ENCODE results near the gene JAZF1.

Gene JAZF1

GRCh38 chr7:27967639-27968038 is 213.0 kb downstream of the JAZF1 start:
- no peak for DNase-seq (ENCODE audit: low read depth in 2 of 2)

DNA sequence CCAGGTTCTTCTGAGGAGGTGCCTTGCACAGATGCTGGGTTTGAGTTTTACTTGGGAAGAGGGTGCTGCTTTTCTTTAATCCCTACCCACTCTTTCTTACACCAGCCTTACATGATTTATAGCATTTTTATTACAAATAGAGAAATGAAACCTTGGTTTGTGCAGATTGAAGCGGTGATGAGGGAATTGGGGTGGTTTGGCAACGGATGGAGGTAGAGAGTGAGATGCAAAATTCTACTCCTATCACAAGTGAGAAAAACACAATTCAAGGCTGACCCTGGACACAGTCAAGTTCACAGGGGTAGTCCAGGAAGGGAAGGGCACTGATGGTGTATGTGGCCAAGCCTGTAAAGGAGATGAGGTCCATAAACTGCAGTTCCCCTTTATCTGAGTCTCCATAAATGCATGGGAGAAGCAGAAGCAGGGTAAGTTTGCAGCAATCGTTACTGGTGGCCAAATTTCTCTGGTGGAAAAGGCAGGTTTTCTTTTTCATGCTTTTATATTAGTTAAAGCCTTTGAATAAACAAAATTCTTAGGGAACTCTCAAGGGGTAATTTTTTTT is 214.3 kb downstream of the JAZF1 start:
- DNase-seq (ENCODE audit: low read depth in 2 of 2), result no peak

DNA sequence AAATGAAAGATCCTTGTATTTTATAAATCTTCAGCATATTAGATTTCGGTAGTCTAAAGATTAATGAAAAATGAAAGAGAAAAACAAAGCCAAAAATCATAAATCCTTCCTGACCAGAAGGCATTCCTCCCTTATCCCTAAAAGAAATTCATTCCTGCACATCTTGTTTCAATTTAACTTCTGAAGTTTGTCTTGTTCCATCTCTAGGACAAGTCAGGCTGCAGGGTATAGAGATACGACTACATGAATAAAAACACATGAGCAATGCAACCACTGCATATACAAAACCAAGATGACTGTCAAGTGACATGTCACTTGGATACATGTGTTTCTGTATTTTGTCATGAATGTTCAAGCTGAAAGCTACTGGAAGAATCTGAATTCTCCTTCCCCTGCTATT is 214.9 kb downstream of the JAZF1 start:
- no peak for DNase-seq (ENCODE audit: low read depth in 2 of 2)

DNA sequence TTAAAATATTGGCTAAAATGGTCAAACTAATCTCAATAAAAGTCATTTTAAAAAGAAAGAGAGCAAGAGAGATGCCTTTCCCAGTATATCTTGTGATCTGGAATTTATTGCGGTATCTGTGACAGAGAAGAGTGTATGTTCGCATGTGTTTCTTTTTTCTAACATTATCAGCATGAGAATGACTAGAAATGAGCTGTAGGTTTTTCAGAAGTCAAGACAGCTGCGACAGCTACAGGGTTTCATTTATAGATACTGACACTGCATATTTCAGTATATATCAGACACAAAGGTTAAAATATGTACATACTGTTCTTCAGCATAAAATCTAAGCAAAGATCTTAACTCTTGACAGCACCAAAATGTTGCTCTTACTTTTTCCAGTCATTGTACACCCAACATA is 215.8 kb downstream of the JAZF1 start:
- no peak for DNase-seq (ENCODE audit: low read depth in 2 of 2)

GRCh38 chr7:27963056-27963455 is 217.5 kb downstream of the JAZF1 start:
- DNase-seq (ENCODE audit: low read depth in 2 of 2), result no peak

DNA sequence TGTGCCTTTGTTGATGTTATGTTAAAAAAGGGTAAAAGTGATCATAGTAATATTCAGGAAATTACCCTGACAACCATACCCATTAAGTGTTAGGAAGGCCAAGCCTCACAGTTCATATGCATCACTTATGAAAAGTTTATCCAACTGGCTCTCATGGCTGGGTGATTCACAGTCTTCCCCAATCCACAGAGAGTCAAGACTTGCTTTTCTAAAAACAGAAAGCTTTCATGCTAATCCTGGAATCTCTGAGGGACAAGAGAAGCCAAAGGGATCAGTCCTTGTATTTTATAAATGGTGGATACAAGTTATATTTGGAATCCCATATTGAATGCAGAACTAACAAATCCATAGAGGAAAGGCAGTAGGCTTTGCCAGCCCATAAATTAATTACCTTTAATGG is 218.3 kb downstream of the JAZF1 start:
- no peak for DNase-seq (ENCODE audit: low read depth in 2 of 2)

DNA sequence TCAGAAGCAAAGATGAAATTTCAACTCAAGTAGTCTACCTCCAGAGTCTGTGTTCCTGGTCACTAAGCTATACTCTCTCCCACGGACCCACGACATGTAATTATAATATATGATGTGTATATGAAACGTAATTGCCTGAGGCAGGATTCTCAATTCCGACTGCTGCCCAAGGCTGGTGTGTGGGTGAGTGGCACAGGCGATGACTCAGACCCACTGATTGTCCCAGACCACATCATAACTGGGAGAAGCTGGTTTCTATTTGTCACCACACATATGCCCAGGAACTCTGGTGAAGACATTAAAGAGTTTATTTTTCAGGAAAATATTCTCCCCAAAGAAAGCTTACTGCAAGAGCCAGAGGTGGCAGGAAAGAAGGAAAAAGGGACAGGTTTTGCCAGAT is 219.3 kb downstream of the JAZF1 start:
- DNase-seq (ENCODE audit: low read depth in 2 of 2), result no peak

DNA sequence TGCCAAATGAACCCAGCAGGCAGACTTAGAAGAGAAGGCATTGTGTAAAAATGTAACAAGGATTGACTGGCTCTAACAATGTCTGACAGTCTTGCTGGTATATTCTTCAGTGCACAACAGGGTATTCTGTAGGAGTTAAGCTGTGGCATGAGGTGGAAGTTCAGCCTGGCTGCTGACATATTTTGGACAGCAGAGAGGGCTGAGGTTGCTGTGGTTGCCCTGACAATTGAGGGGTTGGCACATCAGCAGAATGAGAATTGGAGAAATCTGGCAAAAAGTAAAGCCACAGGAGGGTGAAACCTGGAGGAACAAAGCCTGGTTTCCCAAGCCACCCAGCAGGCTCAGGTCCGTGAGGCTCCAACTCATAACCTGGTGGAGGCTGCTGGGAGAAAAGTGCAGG is 220.2 kb downstream of the JAZF1 start:
- no peak for DNase-seq (ENCODE audit: low read depth in 2 of 2)

GRCh38 chr7:27958933-27959548 is 221.6 kb downstream of the JAZF1 start:
- no peak for DNase-seq (ENCODE audit: low read depth in 2 of 2)

DNA sequence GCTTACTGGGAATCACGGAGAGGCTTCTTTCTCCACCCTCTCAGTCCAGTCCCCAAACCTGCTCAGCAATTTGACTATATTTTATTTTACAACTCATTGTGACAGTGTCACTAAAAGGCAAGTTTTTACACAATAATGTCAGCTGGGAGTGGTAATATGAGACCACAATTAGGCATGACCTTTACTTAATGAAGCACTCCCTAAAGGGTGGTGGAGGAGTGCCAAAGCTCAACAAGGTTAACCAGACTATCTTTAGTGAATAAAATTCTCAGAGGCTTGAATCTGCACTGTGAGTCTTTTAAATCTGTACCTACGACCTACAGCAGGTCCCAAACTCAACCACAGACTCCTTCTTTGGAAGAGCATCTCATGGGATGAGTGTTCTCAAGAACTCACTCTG is 225.0 kb downstream of the JAZF1 start:
- DNase-seq (ENCODE audit: low read depth in 2 of 2), result no peak

- DNase-seq (ENCODE audit: low read depth in 2 of 2), result no peak
These were observed 225.6 kb downstream of the JAZF1 start for GRCh38 chr7:27955011-27955410.

DNA sequence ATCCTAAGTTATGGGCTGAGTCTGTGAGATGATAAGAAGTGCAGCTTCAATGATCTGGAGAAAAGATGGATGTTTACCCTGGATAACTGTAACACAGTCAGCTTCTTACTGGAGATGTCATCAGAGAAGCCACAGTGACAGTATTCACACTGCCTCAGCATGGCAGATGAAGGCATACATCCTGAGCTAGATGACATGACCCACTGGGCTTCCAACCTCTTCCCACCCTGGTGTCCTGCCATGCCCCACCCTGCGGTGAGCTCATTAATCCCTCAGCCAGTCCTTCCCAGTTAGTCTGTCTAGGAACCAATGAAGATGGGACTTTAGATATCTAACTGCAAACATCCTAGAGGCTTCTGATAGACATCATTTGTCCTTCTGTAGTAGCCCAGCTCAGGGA is 226.8 kb downstream of the JAZF1 start:
- DNase-seq (ENCODE audit: low read depth in 2 of 2), result no peak

- DNase-seq (ENCODE audit: low read depth in 2 of 2), result no peak
These were observed 227.2 kb downstream of the JAZF1 start for GRCh38 chr7:27953361-27953760.

DNA sequence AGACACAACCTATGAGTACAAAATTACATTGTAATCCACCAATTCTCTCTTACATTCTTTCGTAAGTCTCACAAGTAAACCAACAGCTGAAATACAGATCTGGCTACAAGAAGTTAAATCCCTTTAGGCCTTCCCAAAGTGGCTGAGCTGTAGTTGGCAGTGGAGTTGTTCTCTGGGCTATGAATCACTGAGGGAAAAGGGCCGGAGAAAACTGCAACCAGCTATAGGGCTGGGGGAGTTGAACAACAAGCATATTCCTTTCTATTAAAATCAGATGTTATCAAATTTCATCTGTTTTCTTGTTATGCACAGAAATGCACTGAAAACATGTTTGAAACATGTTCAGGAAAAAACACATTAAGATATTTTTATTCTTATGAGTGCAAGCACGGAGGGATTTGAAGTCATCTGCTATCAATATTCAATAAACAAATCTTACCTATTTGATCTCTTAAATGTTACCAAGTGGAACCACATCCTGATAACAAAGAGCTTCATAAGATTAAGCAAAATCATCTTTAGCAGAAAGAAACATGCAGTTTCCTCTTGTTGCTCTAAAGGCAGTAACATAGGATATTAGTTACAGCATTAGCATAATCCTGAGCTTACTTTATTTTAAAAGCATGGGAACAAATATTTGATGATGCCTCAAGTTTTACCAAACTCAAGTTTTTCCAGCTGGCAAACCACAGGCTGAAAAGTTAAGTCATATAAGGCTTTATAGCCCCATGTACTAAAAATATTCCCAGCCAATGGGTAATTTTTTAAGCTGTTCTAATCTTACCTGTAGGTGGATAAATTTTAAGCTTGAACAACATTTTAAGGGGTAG is 227.9 kb downstream of the JAZF1 start:
- DNase-seq (ENCODE audit: low read depth in 2 of 2), result no peak

DNA sequence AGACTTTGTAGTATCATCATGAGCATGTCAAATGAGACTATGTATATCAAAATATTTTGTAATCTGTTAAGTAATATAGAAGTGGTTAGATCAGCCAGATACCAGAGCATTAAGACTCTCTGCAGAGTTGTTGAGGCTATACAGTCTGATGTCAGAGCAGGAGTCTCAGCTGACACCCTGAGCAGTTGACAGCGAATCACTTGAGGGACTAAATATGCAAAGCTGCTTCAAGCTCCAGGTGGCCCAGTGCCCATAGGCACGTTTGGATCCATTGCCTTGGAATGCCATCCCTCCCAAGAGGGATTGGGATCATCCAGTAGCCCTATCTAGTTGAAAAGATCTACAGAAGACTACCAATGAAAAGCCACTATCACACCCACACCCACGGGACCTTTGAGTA is 230.5 kb downstream of the JAZF1 start:
- DNase-seq (ENCODE audit: low read depth in 2 of 2), result no peak

- no peak for DNase-seq (ENCODE audit: low read depth in 2 of 2)
These were observed 231.7 kb downstream of the JAZF1 start for GRCh38 chr7:27948861-27949260.

DNA sequence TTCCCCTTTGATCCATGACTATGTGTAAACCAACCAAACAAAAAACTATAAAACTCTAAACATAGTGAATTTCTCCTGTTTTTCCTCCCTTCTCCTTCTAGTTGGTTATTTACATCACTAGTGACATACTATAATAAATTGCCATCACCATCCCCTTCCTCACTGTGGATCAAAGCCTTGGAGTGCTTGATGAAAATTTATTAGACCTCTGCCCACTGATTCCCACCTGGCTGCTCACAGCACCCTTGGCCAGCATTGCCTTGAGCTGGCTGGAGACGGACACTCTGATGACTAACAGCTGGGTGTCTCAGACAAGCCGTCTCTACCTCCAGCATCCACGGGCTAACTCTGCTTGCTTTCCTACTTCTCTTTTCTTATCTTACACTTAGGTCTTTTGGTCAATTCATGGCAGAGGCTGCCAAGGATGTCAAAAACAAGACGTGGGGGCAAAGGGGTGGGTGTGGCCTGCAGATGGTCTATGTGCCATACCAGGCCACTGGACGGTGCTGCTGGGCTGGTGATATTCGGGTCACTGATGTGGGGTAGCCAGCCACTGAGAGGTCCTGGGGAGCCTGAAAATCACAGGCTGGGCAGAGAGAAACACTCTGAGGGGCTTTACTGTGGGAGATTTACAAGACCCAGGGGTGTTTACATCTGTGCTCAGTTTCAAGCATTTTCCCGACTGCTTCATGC is 232.9 kb downstream of the JAZF1 start:
- no peak for DNase-seq (ENCODE audit: low read depth in 2 of 2)

DNA sequence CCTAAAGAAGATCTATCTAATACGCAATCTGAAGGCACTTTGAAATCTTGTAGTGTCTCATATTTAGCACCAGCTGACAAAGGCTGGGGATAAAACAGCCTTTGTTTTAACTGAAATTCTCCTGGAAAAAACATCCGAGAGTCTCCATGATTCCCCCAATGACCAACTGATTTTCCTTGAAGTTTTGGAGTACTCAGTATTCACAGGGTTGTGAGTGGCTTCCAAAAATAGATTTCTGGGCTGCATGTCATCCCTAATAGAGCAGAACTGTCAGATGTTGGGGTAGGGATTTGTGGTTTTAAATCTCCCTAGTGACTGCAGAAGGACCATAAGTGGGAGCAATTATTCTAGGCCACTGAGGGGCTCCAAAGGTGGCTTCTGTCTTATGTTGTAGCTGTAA is 234.2 kb downstream of the JAZF1 start:
- DNase-seq (ENCODE audit: low read depth in 2 of 2), result no peak

- no peak for DNase-seq (ENCODE audit: low read depth in 2 of 2)
These were observed 235.4 kb downstream of the JAZF1 start for GRCh38 chr7:27945058-27945795.

DNA sequence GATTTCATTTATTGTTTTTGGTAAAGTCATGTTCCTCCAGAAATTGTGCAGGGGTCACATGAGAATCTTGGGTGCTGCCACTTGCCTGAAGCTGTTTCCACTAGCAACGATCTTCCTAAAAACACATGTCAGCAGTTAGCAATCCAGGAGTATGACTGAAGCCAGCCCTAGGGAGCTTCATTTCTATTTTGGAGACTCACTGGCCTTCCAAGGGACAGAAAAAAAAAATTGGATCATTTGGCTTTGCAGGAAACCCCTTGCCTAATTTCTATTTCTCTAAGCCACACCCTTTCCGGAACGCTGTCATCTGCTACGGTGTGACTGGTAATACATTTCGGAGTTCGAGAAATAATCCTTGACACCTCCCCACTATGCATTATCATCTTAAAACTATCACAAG is 236.0 kb downstream of the JAZF1 start:
- DNase-seq (ENCODE audit: low read depth in 2 of 2), result no peak

DNA sequence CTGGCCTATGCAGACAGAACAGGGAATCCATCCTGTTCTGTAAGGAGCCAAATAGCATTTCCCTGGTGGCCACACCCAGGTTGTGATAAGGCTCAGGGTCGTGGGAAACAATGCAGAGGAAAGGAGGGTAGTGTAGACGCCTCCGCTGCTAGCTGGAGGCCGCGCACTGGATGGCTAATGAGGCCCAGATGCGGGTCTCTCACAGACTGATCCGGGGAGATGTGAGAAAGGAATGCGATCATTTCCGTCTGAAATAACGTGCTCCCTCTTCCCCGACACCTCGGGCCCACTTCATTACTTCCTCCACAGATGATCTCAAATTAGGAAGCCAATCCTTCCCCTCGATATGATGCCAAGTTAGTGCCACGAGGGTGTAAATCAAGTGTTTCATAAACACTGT is 237.4 kb downstream of the JAZF1 start:
- DNase-seq (ENCODE audit: low read depth in 2 of 2), result no peak

DNA sequence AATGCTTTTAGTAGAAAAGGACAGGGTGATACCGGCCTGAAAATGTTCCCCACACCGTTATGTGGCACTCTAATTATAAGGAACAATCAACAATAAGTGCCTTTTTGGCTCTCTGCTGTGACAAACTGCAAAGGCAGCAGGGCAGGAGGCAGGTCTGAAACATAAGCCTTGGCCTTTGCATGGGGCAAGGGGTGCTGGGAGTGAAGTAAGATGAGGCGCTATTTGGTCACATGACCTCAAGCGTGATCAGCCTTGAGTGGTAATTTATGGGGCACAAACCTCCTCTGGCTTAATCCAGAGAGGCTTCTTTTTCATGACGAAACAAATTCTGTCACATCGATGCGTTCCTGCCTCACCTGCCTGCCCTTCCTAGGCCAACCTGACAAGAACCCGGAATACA is 237.9 kb downstream of the JAZF1 start:
- no peak for DNase-seq (ENCODE audit: low read depth in 2 of 2)
